Mesodermal cell (in vitro differentiated cells): Measurements from ENCODE around the gene CDS1. TPM values are rescaled to one million over a fixed set of nuclear protein-coding genes. Genes with fewer than 3 reads are reported as not detected.
"Not testable (repeated sequence)": the region's sequence is repeated elsewhere in the genome, so short reads cannot be mapped to it uniquely, and the experiment has no call there.

Source experiments
- H3K27ac ChIP-seq: 2 replicates; pipeline ENCODE4 v1.7.0; 2013; ENCODE audit warnings: mild to moderate bottlenecking, low read depth, low read length, moderate library complexity; ENCODE audit not compliant: severe bottlenecking
- H3K36me3 ChIP-seq: 2 replicates; pipeline ENCODE4 v1.7.1; 2013; ENCODE audit warnings: mild to moderate bottlenecking, low read length, moderate library complexity; ENCODE audit not compliant: control insufficient read depth, insufficient read depth
- H3K4me1 ChIP-seq: one replicate; pipeline ENCODE4 v1.7.1; 2013; ENCODE audit warnings: mild to moderate bottlenecking, low read length; ENCODE audit not compliant: insufficient read depth, control insufficient read depth, poor library complexity, severe bottlenecking
- H3K4me3 ChIP-seq: 2 replicates; pipeline ENCODE4 v1.7.0; 2013; ENCODE audit warnings: low read length, control low read depth, mild to moderate bottlenecking; ENCODE audit not compliant: insufficient read depth, poor library complexity, severe bottlenecking; ENCODE audit errors: extremely low read depth
- H3K9me3 ChIP-seq: 2 replicates; pipeline ENCODE4 v1.7.1; 2013; ENCODE audit warnings: mild to moderate bottlenecking, low read length, moderate library complexity; ENCODE audit not compliant: control insufficient read depth
- WGBS, 2 experiments: methylation state at CpG; one replicate each; pipeline ENCODE4 v1.1.5; 2013; ENCODE audit warnings: missing lambda C conversion rate in 2 of 2; ENCODE audit not compliant: insufficient coverage in 2 of 2; 5-methylcytosine and 5-hydroxymethylcytosine counted together
- polyA plus RNA-seq, 2 experiments: library from polyadenylated mRNA; stranded (reverse); fragments of 50-300 nt; gene quantifications; one replicate each; pipeline ENCODE4 v1.2.3, GENCODE V29; 2013

CDS1 gene
- 1.3 TPM for polyA plus RNA-seq (2013, experiment 1 of 2)
- polyA plus RNA-seq (2013, experiment 2 of 2) = 1.2 TPM

DNA sequence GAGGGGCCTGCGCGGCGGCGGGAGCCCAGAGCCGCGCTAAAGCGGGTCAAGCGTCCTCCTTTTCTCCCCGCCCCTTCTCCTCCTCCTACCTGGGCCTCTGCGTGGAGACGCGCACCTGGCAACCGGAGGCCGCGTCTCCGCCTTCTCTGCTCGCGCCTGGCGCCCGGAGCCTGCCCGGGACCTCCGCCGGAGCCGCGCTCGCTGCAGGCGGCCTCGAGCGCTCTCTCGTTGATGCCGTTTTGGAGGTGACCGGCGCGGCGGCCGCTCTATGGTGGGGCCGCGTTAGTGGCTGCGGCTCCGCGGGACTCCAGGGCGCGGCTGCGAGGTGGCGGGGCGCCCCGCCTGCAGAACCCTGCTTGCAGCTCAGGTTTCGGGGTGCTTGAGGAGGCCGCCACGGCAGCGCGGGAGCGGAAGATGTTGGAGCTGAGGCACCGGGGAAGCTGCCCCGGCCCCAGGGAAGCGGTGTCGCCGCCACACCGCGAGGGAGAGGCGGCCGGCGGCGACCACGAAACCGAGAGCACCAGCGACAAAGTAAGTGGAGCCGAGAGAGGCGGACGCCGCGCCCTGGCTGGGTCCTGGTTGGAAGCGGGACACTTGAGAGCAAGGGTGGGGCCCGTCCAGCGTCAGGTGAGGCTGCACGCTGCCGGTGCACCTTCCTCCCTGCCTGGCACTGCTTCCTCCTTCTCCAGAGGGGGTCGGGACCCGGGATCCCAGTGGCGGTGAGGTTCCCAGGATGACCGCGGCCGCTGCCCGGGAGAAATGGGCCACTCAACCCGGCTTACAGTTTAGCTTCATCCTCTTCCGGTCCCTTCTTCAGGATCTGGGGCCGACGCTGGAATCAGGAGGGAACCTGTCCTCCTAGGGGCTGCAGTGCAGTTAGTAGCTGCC, at the start of gene CDS1:
Gene CDS1, plus strand, starts transcription at position 140 of the 888 bp plus-strand sequence. Its CDS starts 275 bp downstream, at position 415.
- no peaks in the 10 kb centered on the region for H3K4me1 ChIP-seq
- H3K4me3 ChIP-seq = peak within 1 kb of the TSS; percentile 57
- 0 to 1% methylated on average over 61 to 72 of the region's 88 CpGs for WGBS, 2 experiments
- no peak within 1 kb of the TSS for H3K27ac ChIP-seq
- H3K36me3 ChIP-seq = no peaks in the 10 kb centered on the region
- H3K9me3 ChIP-seq = peaks cover 5% of the 10 kb centered on the region

GRCh38 chr4:84535901-84536300, 47.0 kb upstream of the CDS1 start:
- no peaks in the 10 kb centered on the region for H3K9me3 ChIP-seq
- H3K36me3 ChIP-seq = no peaks in the 10 kb centered on the region
- WGBS, 2 experiments = 80% methylated on average over 1 of the region's 2 CpGs; no CpG with 5 or more reads in 1 of the 2 experiments
- H3K27ac ChIP-seq = no peak overlapping the region
- no peaks in the 10 kb centered on the region for H3K4me1 ChIP-seq
- H3K4me3 ChIP-seq = no peak overlapping the region

- Histone ChIP-seq H3K9me3 (no peaks in the 10 kb centered on the region), H3K27ac (no peak overlapping the region), H3K4me3 (no peak overlapping the region), H3K36me3 (no peaks in the 10 kb centered on the region), H3K4me1 (no peaks in the 10 kb centered on the region)
- 57 to 87% methylated on average over 2 to 4 of the region's 5 CpGs for WGBS, 2 experiments
Observed at GRCh38 chr4:84545093-84545492, 37.8 kb upstream of the CDS1 start.

- 89 to 93% methylated on average over 2 of the region's 3 CpGs for WGBS, 2 experiments
- no peaks in the 10 kb centered on the region for H3K9me3 ChIP-seq
- H3K4me3 ChIP-seq = no peak overlapping the region
- no peaks in the 10 kb centered on the region for H3K36me3 ChIP-seq
- H3K27ac ChIP-seq = no peak overlapping the region
- H3K4me1 ChIP-seq = no peaks in the 10 kb centered on the region
Observed at GRCh38 chr4:84547211-84547610, 35.7 kb upstream of the CDS1 start.

- H3K36me3 ChIP-seq, H3K9me3 ChIP-seq, H3K4me1 ChIP-seq, H3K4me3 ChIP-seq, H3K27ac ChIP-seq: not testable (repeated sequence)
- 92 to 98% methylated on average over 2 to 5 of the region's 6 CpGs for WGBS, 2 experiments
Observed at GRCh38 chr4:84549191-84549590, 33.7 kb upstream of the CDS1 start.

- Histone ChIP-seq H3K9me3 (no peaks in the 10 kb centered on the region), H3K4me1 (no peaks in the 10 kb centered on the region), H3K36me3 (no peaks in the 10 kb centered on the region), H3K4me3 (no peak overlapping the region), H3K27ac (no peak overlapping the region)
- 88 to 100% methylated on average over 3 of the region's 5 CpGs for WGBS, 2 experiments
Observed at GRCh38 chr4:84562156-84562555, 20.8 kb upstream of the CDS1 start.

- Histone ChIP-seq H3K4me3 (no peak overlapping the region), H3K9me3 (no peaks in the 10 kb centered on the region), H3K36me3 (no peaks in the 10 kb centered on the region), H3K4me1 (no peaks in the 10 kb centered on the region), H3K27ac (no peak overlapping the region)
- WGBS, 2 experiments = 75 to 95% methylated on average over 3 of the region's 4 CpGs
Observed at GRCh38 chr4:84563002-84563401, 19.9 kb upstream of the CDS1 start.

- Histone ChIP-seq H3K27ac (no peak overlapping the region), H3K4me1 (peaks cover 4% of the 10 kb centered on the region), H3K9me3 (no peaks in the 10 kb centered on the region), H3K4me3 (no peak overlapping the region), H3K36me3 (no peaks in the 10 kb centered on the region)
- 80% methylated on average over 3 of the region's 4 CpGs; no CpG with 5 or more reads in 1 of the 2 experiments for WGBS, 2 experiments
Observed at GRCh38 chr4:84565951-84566350, 17.0 kb upstream of the CDS1 start.

DNA sequence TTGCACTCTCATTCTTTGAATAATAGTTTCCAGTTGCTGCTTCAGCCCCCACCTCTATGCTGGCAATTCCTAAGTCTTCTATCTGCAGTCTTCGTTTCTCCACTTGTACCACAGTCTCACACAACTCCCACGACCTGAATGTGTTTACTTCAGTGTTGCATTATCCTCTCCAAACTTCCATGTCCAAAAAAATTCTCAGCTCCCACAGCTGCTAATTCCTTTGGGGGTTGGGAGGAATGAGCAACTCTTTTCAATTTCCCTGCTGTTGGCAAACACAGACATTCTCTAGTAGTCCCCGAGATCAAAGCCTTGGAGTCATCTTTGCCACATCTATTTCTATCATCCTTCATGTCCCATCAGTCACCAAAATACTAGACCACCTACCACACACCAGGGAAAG, 14.4 kb upstream of the CDS1 start:
- H3K4me1 ChIP-seq = peaks cover 5% of the 10 kb centered on the region
- H3K4me3 ChIP-seq = no peak overlapping the region
- H3K9me3 ChIP-seq = no peaks in the 10 kb centered on the region
- H3K27ac ChIP-seq = no peak overlapping the region
- 41 to 65% methylated on average over 2 to 3 of the region's 3 CpGs for WGBS, 2 experiments
- no peaks in the 10 kb centered on the region for H3K36me3 ChIP-seq

DNA sequence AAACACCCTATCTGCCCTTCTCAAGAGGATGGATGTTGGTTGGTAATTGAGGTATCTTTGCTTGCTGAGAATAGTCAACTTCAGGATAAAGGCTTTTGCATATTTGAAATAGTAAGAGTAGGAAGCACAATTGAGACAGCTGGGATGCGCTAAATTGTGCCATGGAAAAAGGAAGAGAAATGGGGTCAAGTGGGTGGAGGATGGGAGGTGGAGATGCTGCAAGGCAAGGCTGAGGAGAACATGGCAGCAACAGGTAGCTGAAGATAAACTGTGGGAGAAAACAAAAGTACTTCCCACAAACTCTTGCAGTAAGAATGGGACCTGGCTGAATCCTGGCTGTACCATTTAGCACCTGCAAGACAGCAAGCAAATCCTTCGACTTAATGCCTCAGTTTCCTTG, 13.9 kb upstream of the CDS1 start:
- Histone ChIP-seq H3K36me3 (no peaks in the 10 kb centered on the region), H3K27ac (no peak overlapping the region), H3K9me3 (no peaks in the 10 kb centered on the region), H3K4me3 (no peak overlapping the region), H3K4me1 (peaks cover 10% of the 10 kb centered on the region)
- WGBS, 2 experiments = 80 to 100% methylated on average over 1 to 2 of the region's 2 CpGs
